GM12892 (cell line): ENCODE measurements around the gene SLC16A8.

ENCODE experiments used
- POLR2A ChIP-seq: IDR thresholded peaks from 2 replicates; pipeline ENCODE4 v1.6.1; 2011; ENCODE audit warnings: low read depth, low read length, control low read depth
- POLR2AphosphoS5 ChIP-seq: IDR thresholded peaks from 2 replicates; pipeline ENCODE4 v1.6.1; 2011; ENCODE audit warnings: low read depth, low read length, control low read depth
- TAF1 ChIP-seq: IDR thresholded peaks from 2 replicates; pipeline ENCODE4 v1.6.1; 2011; ENCODE audit warnings: low read depth, mild to moderate bottlenecking, control low read depth, low read length, borderline replicate concordance

- TF ChIP-seq TAF1 (no peak), POLR2A (no peak), POLR2AphosphoS5 (no peak)
Measured at GRCh38 chr22:38069372-38070249, 14.4 kb downstream of the SLC16A8 start.
